T-helper 1 cell (primary cell): ENCODE results near the gene BOC.

ENCODE experiments used
- DNase-seq, 5 donors: peaks; one replicate each; pipeline ENCODE4 v3.0.0-alpha.2; 2012 to 2020

BOC gene

DNA sequence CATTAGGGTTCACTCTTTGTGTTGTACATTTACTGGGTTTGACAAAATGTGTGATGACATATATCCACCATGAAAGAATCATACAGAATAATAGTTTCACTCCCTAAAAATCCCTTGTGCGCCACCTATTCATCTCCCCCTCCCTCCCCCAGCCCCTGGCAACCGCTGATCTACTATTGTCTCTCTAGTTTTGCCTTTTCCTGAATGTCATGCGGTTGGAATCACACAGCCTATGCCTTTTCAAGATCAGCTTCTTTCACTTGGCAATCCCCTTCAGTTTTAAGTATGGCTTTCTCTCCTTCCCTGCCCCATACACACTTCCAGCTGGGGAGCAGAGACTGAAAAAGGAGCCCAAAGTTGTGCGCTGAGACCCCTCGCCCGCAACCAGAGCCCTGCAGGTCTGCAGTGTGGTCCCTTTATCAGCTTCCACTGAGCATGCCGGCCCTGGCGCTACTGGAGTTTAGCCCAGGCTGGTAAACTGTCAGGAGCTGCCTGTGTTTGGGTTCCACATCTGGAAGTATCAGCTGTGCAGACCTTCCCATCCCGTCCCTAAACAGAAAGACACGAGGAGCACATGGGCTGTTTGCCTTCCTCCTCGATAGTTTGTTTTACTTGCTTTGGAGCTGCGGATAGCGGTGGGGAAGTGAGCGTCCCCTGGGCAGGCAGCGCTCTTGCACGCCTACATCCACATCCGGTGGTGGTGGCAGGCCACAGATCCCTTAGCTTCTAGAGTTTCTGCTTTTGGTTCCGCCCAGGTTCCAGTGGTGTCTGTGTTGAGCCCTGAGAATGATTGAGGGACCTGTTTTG, 12.3 kb downstream of the BOC start:
- peak in 1 of 5 donors; percentile 41 for DNase-seq

DNA sequence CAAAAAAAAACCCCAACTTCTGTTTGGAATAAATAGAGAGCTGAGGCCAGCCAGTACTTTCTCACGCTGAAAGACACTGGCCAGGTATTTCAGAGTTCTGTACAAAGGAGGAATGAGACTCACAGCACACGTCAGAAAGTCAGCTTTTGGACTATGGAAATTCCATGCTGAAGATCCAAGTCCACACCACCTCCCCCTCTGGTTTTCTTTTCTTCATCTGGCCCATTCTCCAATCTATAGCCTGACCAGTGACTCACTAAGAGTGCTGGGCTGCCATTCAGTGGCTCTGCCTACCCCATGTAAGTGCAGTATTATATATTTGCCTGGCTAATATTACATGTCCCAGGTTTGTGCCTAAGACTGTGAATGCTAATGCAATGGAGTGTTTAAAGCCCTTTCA, 13.9 kb downstream of the BOC start:
- no peak for DNase-seq

DNA sequence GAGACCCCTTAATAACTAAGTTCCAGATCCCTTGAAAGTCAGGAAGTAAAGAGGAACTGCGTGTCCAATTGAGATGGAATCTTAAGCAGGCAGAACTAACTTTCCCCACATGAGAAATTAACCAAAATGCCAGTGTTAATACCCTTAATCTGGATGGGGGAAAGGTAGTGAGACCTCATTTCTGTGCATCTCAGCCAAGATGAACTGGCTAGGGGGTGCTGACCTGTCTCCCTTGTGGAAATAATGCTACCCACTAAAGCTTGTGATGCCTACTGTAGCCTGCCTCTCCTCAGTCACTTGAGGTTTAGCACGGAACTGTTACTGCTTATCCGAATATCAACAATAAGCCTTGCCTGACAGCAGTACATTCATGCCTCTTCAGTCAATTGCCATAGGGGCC, 15.1 kb downstream of the BOC start:
- DNase-seq, result no peak

DNA sequence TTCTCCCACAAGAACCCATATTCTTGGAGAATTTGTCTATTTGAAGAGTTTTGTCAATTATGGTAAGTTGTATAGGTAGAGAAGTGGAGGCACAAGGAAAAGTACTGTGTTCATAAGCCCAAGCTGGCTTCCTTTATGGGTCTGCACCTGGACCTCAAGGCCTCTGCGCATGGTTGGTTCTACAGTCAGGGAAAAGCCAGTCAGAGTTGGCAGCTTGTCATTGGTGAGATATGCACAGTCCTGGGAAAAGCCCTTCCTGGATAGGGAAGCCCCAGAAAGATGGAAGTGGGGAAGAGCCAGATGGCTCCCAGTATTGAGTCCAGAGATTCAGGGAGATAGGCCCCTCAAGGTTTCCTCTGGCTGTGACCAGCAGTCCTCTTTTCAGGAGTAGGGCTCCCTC, 15.8 kb downstream of the BOC start:
- no peak for DNase-seq

DNA sequence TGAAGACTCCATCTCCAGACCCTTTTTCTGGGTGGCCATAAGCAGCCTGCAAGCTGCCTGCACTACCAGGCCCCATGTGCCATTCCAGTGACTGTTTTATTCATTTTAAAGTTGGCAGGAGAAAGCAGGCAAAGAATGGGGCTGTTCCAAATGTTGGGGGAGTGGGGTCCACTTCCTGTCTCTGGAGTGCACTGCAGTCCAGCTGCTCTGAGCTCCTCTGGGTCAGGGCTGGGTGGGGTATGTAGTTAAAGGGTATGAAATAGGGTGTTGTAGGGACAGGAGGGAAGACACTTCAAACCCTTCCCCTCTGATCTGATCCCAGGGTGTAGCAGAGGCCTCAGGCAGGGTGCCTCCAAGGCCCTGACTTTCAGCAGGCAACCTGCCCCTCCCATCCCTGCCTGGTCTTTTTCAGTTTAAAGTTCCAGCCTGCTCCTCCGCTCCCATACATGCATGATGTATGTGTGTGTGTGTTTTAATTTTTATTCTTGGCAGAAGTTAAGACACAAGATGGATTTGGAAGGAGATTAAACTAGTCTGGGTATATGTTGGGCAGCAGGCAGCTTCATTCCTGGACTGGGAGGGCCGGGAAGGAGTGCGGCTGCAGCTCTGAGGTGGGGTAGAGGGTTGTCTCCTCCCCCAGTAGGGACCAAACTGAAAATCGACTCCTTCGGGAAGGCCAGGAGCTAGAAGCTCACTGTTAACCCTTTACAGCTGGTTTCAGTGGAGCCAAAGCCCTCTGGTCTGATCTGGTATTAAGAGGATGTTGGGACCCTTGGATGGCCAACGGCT, 17.3 kb downstream of the BOC start:
- no peak for DNase-seq

DNA sequence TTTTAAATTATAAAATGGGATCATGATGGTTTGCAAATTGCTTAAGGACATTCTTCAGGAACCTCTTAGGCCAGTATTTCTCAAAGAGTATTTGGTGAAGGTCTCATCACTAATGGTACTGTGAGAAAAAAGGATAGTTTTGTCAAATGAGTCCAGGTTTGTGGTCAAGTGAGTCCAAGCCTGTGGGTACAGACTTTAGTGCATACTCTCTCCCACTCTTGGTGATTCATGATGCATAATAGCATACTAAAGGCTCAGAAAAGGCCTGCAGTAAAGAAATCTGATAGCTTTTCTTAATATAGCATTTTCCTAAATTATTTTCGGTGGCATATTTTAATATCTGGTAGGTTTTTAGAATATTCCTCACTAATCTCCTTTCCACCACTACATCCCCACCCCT, 20.0 kb downstream of the BOC start:
- no peak for DNase-seq

DNA sequence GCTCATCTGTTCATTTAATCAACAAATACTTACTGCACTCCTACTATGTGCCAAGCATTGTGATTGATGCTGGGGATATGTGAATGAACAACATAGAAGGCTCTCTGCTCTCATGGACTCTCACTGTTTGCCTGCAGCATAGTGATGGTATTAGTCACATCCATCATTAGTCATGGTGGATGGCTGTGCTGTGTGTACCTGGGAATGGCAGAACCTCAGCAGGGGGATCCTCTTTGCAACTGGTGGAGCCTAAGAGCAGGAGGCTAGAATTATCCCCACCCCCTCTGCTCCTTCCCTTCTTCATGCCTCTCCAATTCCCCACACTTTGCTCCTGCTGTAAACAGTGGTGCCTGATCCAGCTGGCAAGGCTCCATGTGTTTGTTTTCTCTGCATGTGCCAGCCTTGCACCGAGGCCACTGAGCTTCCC, 20.5 kb downstream of the BOC start:
- DNase-seq, result no peak

DNA sequence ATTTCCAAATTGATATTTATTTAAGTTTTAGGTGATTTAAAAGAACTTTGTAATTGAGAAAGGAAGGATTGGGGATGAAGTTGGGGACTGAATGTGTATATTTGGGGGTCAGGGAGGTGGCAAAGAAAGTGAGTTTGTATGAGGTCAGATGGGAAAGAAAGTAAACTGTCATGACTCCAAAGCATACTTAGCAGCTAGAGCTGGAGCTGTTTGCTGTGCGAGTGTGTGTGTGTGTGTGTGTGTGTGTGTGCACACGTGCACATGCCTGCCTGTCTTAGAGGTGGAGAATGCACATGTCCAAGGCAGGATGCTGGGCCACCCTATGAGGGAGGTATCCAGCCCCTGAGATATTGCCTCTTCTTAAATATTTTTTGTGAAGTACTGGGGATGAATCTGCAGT, 21.0 kb downstream of the BOC start:
- DNase-seq, result no peak

DNA sequence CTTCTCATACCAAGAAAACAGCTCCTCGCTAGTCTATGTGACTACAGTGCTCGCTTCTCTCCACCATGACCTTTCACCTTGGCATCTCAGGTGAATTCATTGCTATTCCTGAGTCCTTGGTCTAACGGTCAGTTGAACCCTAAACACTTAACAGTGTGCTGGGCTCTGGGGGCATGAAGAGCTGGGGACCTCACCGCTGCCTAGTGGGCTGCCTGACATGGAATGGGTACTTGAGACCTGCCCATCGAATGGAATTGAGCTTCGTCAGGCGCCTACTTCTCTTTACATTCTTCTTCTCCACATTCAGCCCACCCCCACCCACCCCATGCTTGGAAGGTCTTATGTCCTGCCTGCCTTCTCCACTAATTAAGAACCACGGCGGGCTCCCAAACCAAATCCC, 22.1 kb downstream of the BOC start:
- no peak for DNase-seq

DNA sequence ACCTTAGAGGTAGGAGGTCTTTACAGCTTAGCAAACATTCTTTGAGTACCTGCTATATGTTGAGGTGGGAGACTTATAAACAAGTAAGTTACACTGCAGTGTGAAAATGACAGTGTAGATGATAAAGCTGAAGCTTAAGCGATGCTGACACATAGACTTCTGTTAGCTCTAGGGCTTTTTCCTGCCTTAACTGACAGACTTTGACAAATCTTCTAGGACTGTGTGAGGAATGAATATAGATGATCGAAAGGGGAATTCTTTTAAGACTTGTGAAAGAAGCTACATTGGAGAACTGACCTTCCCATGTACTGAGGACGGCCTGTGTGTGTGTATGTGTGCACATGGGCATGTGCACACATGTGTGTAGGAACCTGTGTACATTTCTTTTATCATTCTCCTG, 22.7 kb downstream of the BOC start:
- no peak for DNase-seq

DNA sequence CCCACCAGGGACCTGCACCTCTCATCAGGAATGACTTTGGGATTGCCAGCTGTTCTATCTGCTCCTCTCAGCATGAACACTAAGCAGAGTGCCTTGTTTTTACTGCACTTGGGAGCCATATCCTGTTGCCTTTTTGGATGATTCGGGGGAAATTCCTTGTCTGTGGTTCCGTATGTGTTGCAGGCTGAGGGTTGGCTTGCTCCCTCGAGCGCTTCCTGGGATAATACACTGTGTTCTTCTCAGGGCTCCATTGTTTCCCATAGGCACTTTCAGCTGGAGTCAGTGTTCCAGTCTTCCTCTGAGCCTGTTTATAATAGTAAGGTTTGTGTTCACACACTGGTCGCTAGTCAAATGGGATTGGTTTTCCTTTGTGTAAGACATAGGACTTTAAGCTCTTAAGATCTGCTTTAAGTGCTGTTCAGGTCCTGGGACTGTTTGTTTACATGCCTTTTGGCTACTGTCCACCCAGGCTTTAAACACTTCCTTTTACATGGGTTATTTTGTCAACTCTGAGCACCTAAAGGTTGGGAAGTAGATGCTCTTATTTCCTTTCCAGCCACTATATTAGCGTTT, 23.4 kb downstream of the BOC start:
- no peak for DNase-seq

DNA sequence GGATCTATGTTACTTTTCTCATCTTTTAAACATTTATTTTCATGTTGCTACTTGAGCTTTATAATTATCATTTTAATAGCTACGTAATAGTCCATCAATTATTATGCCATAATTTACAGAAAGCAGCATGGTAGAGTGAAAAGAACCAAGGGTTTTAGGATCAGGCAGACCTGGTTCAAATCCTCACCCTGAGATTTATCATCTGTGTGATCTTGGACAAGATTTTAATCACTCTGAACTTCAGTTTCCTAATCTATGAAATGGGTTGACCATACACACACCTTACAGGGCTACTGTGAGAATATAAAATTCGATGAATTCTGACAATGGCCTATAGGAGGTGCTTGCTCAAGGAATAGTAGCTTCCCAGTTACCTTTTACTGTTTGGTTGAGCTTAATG, 27.1 kb downstream of the BOC start:
- DNase-seq, result no peak

DNA sequence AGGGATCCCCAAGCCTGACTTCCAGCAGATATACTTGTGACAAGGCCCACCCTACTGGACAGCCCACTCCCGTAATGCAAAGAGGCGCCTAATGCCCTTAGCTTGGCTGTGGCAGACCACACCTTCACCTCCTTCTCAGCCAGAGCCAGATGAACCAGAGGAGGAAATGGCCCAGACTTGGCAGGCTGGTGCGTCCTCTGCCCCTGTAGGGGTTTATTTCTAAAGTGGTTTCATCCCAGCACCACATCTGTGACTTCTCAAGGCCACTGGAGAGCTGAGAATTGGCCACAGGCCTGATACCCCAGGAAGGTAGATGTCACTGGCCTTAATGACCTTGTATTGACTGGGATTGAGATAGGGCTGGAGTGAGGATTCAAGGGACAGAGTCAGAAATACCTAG, 29.5 kb downstream of the BOC start:
- DNase-seq, result no peak

DNA sequence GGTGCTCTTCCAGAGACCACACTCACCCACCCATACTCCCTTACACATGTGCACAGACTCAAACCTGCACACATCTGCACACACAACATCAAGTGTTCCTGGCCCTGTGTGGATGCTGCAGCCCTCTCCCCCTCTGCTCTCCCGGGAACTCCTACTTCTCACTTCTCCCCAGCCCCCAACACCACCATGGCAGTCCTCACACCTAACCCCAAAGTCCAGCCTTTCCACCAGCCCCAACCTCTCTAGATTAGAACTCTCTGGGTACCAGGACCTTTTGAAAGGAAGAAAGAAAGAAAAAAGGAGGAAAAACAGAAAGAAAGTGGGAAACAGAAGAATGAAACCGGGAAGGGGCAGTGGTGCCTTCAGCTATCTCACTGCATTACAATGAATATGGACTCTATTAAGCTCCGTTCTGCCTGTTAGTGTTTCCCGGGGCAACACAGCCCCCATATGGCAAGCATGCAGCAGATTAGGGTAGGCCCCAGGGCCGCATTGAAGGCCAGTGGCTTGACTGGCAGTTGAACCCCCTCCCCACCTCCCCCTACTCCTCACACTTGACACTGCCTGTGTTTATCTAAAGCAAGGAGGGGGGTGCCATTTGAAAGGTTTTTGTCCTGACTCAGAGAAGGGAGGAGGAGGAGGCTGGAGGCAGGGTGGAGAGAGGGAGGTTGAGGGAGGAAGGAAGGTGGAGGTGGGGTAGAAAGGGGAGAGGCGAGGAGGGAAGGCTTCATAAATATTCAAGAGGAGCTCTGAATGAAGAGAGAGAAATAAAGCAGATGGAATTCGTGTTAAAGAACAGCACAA, 30.1 kb downstream of the BOC start:
- DNase-seq, result no peak

DNA sequence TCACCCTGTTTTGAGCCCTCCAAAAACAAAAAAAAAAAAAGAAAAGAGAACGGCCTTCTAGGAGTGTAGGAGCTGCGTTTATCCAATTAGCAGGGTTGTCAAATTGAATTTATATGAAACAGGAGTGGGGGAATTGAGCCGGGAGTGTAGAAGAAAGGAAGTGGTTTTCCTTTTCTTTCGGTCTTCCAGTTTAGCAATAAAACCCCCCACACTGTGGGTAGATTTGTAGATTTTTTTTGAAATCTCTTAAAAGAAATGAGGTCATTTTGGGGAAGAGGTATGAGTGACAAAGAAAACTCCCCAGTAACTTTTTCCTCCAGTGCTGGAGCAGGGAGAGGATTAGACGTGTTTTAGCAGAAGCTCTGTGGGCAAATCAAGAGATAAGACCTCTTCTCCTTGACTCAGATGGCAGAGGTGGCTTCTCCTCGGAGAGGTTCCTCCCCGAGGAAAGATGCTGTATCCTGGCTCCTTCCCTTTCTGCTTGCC, 30.8 kb downstream of the BOC start:
- DNase-seq, result no peak

DNA sequence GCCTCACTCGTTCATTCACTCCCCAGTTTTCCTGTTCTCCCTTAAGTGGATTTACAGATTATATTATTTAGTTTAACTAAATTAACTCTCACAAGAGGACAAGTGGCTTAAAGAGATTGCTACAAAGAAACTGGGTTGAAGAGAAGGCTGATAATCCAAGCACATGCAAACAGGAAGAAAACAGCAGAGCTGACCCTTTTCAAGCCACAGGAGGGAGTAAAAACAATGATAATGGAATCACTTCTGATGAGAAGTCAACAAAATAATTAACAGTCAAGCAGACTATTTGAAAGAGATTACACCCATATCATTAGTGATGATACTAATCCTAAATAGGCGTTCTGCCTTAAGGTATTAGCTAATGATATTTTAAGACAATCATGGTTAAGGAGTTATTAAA, 31.7 kb downstream of the BOC start:
- DNase-seq, result no peak

DNA sequence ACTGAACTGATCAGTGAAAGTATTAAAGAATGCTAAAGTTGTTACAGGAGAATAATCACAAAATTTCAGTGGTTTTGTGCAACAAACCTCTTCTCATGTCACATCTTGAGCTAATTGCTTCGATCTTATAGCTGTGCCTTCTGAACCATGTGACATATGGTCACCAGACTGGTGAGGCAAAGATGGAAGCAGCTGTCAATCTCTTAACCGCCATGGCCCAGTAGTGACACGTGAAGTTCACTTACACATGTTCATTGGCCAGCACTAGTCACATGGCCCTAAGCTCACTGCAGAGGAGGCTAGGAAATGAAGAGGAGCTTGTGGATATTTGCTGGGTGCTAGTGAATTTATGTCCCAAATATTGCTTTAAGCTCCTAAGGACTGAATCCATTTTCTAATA, 32.5 kb downstream of the BOC start:
- DNase-seq, result no peak

DNA sequence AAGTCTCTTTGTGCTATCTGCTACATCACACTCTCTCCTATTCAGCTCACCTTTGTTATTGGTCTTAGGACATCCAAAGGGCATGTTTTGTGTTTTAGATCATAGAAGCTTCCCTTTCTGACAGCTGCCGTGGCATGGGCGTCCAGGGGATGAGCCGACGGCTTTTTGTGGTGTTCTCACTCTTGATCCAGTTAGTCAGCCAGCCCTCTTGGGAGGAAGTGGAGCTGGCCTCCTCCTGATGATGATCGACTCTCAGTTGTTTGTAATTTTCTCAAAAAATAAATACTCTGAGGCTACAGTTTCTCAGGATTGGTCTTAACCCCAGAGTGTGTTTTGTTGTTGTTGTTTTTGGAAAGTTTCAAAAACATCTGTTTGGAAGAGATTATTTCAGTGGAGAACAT, 34.4 kb downstream of the BOC start:
- no peak for DNase-seq

DNA sequence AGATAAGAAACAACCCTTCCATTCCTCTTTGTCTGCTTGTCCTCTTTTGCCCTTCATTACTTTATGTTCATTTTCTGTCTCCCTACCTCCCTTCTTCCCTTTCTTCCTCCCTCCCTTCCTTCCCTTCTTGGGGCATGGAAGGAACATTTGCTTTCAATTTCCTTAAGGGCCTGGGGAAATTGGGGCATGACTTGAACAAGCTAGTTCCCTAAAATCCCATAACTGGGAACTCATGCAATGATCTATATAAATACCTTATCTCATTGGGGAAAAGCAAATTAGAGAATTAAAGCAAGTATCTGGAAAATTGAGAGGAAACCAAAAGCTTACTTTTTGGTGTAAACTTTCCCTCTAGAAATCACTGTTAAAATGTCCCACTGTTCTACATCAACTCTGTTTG, 35.7 kb downstream of the BOC start:
- no peak for DNase-seq

DNA sequence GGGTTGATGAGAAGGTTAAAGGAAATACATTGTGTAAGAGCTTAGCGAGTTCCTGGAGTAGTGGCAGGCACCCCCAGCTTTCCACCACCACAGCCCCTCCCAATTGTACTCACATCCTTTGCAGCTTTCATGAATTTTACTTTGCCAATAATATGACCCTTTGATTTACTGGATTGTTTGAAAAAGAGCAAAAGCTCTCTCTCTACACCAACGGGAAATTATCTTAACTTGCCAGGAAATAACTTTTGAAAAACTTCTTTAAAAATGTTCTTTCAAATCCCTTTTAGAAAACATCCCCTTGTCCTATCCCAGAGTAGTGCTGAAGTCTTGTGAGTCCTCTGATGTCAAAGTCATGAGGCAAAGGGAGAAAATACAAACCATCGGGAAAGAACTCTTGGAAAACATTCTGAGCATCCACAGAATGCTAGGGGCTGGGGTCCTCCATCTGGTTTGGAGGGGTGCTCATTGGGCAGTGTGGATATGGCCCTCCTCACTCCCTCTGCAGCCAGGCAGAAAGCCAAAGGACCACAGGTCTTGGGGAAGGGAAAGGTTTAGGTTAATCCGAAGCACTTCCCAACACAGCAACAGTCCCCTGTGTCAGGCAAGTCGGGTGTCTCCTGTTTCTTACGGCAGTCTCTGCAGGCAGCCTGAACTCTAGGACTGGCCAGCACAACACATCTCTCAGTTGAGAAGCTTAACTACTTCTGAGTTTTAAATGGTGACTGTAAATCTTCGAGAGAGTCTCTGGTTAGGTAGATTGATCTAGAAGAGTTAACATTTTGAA, 36.5 kb downstream of the BOC start:
- DNase-seq, result no peak

DNA sequence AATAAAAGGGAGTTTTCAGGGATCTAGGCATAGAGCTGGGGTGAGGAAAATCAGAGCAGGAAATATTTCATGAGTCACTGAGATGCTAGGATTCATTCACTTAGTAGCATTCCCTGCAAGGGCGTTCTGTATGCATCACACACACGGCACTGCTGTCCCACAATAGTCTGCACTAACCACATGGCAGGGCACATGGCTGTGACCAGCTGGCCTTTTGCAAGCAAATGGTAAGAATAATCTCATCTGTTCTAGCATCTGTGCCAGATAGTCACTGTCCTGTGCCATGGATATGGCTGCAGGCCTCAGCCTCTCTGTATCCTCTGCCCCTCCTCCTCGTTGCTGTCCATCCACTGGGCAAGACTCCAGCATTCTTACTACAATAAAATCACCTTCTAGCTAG, 37.8 kb downstream of the BOC start:
- DNase-seq, result no peak

DNA sequence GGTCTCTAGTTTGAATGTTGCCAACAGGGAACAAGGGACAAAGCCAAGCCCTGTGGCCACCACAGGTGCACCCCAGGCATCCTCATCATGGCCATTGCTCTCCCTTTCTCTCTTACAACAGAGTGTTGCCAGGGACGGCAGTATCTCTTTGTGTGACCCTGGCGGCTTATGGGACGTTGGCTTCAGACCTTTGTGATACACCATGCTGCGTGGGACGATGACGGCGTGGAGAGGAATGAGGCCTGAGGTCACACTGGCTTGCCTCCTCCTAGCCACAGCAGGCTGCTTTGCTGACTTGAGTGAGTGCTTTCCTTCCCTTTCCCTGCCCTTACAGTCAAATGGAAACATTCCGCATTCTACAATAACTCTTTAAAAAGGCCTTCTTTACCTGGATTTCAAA, 38.2 kb downstream of the BOC start:
- no peak for DNase-seq
